Gastrocnemius medialis (tissue), 4 donors: ENCODE data around the gene PLCB3.

Experiments
- POLR2A ChIP-seq, 2 donors: fragments of 450-650 bp; IDR thresholded peaks; one replicate each; pipeline ENCODE4 v1.6.1; 2017; ENCODE audit warnings: antibody characterized with exemption in 2 of 2, mild to moderate bottlenecking in 2 of 2, moderate library complexity in 2 of 2
- TF ChIP-seq, protein P1 (sequence below), 5 experiments: fragments of 450-650 bp in 3 of 5; fragments of 200-600 bp in 2 of 5; sonication (generic) in 2 of 5; IDR thresholded peaks in 4 of 5; conservative IDR thresholded peaks in 1 of 5; 1 replicate in 4 of 5; 2 replicates in 1 of 5; pipeline ENCODE4 v1.5.1; 2016 to 2019; ENCODE audit warnings: antibody characterized with exemption in 5 of 5, mild to moderate bottlenecking in 3 of 5, moderate library complexity in 3 of 5

DNA sequence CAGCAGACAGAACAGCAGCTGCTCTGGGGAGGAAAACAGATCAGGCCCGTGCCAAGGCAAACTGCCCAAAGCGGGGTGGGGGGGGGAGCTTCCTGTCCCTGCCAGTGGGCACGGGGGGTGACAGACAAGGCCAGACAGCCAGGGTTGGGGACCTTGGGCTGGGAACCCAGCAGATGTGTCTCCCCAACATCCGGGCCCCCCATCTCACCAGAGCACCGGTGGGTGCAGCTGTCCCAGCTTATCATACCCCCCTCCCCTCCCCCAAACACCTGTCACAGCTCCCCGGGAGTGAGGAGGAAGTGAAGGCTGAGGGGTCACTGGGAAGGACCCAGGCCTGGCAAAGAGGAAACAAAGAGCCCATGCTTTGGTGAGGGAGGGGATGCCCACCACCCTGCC is 5.9 kb upstream of the PLCB3 start:
- TF ChIP-seq, protein P1, sequence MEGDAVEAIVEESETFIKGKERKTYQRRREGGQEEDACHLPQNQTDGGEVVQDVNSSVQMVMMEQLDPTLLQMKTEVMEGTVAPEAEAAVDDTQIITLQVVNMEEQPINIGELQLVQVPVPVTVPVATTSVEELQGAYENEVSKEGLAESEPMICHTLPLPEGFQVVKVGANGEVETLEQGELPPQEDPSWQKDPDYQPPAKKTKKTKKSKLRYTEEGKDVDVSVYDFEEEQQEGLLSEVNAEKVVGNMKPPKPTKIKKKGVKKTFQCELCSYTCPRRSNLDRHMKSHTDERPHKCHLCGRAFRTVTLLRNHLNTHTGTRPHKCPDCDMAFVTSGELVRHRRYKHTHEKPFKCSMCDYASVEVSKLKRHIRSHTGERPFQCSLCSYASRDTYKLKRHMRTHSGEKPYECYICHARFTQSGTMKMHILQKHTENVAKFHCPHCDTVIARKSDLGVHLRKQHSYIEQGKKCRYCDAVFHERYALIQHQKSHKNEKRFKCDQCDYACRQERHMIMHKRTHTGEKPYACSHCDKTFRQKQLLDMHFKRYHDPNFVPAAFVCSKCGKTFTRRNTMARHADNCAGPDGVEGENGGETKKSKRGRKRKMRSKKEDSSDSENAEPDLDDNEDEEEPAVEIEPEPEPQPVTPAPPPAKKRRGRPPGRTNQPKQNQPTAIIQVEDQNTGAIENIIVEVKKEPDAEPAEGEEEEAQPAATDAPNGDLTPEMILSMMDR (IDR thresholded peaks at IDR 0.05 in 4 of 5, conservative IDR thresholded peaks at IDR 0.05 in 1 of 5), result no peak
- TF ChIP-seq POLR2A (IDR thresholded peaks at IDR 0.05), result no peak
